Parathyroid adenoma (tissue), 2 donors: ENCODE measurements around the gene CAST.

ENCODE experiments used
- H2AFZ ChIP-seq: fragments of 300-600 bp; sonication (generic); one replicate; pipeline ENCODE4 v1.7.0; 2017; ENCODE audit warnings: antibody characterized with exemption, mild to moderate bottlenecking
- H3K27ac ChIP-seq: fragments of 300-600 bp; sonication (generic); one replicate; pipeline ENCODE4 v1.7.0; 2017
- H3K27me3 ChIP-seq: fragments of 300-600 bp; sonication (generic); one replicate; pipeline ENCODE4 v1.7.0; 2017; ENCODE audit warnings: low read length; ENCODE audit not compliant: control insufficient read depth, insufficient read depth
- H3K36me3 ChIP-seq: fragments of 300-600 bp; sonication (generic); one replicate; pipeline ENCODE4 v1.7.0; 2017; ENCODE audit warnings: low read length; ENCODE audit not compliant: control insufficient read depth, insufficient read depth
- H3K4me1 ChIP-seq: fragments of 300-600 bp; sonication (generic); one replicate; pipeline ENCODE4 v1.7.0; 2017; ENCODE audit warnings: control low read depth
- H3K4me2 ChIP-seq: fragments of 300-600 bp; sonication (generic); one replicate; pipeline ENCODE4 v1.7.0; 2017; ENCODE audit warnings: low read length
- H3K4me3 ChIP-seq: fragments of 300-600 bp; sonication (generic); one replicate; pipeline ENCODE4 v1.7.0; 2017; ENCODE audit warnings: low read depth, low read length
- H3K79me2 ChIP-seq: fragments of 300-600 bp; sonication (generic); one replicate; pipeline ENCODE4 v1.7.0; 2017; ENCODE audit warnings: control low read depth
- H3K9ac ChIP-seq: fragments of 300-600 bp; sonication (generic); one replicate; pipeline ENCODE4 v1.7.0; 2017; ENCODE audit warnings: mild to moderate bottlenecking
- H3K9me3 ChIP-seq: fragments of 300-600 bp; sonication (generic); one replicate; pipeline ENCODE4 v1.7.0; 2017; ENCODE audit warnings: low read length; ENCODE audit not compliant: control insufficient read depth
- TF ChIP-seq, protein P1 (sequence below): fragments of 300-600 bp; sonication (generic); IDR thresholded peaks from one replicate; pipeline ENCODE4 v1.7.0; 2017; ENCODE audit warnings: antibody characterized with exemption, mild to moderate bottlenecking
- donor health status: primary hyperparathyroidism.

Gene CAST

DNA sequence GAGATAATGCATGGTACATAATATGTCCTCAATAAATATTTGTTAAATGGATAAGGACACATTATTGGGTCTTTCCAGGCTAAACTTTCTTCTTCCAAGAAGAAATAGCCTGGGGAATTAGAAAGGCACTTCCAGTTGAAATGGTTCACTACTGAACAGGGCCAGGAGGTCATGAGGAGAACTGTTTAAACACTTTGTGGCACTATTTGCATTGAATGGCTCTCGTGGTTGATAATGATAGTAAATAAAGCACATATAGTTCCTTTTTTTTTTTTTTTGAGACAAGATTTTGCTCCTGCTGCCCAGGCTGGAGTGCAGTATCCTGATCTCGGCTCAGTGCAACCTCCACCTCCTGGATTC, 19.9 kb upstream of the CAST start:
- peaks cover 6% of the 10 kb centered on the region for H3K4me1 ChIP-seq
- no peak overlapping the region for H3K4me2 ChIP-seq
- no peak overlapping the region for H3K9ac ChIP-seq
- H3K79me2 ChIP-seq, result no peaks in the 10 kb centered on the region
- H3K27ac ChIP-seq, result no peak overlapping the region
- H2AFZ ChIP-seq, result no peak overlapping the region
- no peaks in the 10 kb centered on the region for H3K9me3 ChIP-seq
- H3K4me3 ChIP-seq, result no peak overlapping the region
- no peaks in the 10 kb centered on the region for H3K36me3 ChIP-seq
- H3K27me3 ChIP-seq, result no peaks in the 10 kb centered on the region
- TF ChIP-seq, protein P1, sequence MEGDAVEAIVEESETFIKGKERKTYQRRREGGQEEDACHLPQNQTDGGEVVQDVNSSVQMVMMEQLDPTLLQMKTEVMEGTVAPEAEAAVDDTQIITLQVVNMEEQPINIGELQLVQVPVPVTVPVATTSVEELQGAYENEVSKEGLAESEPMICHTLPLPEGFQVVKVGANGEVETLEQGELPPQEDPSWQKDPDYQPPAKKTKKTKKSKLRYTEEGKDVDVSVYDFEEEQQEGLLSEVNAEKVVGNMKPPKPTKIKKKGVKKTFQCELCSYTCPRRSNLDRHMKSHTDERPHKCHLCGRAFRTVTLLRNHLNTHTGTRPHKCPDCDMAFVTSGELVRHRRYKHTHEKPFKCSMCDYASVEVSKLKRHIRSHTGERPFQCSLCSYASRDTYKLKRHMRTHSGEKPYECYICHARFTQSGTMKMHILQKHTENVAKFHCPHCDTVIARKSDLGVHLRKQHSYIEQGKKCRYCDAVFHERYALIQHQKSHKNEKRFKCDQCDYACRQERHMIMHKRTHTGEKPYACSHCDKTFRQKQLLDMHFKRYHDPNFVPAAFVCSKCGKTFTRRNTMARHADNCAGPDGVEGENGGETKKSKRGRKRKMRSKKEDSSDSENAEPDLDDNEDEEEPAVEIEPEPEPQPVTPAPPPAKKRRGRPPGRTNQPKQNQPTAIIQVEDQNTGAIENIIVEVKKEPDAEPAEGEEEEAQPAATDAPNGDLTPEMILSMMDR, result no peak

DNA sequence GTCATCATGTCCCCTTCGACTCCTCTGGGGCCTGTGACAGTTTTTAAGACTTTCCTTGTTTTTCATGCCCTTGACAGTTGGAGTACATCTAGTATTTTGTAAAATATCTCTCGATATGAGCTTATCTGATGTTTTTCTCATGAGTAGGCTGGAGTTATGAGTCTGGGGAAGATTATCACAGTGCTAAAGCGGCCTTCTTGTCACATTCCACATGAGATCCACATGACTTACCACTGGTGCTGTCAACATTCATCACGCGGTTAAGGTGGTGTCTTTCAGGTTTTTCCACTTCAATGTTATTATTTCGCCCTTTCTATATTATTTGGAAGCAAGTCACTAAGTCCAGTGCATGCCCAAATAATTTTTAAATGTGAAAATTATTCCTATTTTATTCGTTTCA, 17.1 kb upstream of the CAST start:
- peaks cover 8% of the 10 kb centered on the region for H3K4me1 ChIP-seq
- H2AFZ ChIP-seq, result peak overlapping the region; percentile 68
- H3K27ac ChIP-seq, result peak overlapping the region; percentile 58
- H3K4me3 ChIP-seq, result no peak overlapping the region
- no peaks in the 10 kb centered on the region for H3K27me3 ChIP-seq
- no peak overlapping the region for H3K9ac ChIP-seq
- TF ChIP-seq, protein P1, result no peak
- H3K4me2 ChIP-seq, result peak overlapping the region; percentile 44
- no peaks in the 10 kb centered on the region for H3K36me3 ChIP-seq
- no peaks in the 10 kb centered on the region for H3K9me3 ChIP-seq
- H3K79me2 ChIP-seq, result no peaks in the 10 kb centered on the region

DNA sequence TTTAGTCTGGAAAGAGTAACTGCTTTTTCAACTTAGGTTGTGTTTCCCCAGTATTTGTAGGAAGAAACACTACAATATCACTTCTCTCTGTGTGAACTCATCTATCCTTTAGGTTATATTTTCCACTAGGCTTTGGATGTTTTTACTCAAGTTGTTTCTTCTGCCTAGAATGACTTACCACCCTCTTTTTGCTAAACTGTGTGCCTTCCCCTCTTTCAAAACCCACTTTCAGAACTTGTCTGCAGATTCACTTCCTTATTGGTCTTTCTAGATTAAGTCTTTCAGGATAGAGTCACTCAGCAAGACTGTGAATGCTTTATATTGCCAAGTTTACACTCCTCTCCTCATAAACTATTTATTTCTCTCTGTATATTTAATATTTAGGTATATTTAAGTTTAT, 14.2 kb upstream of the CAST start:
- Histone ChIP-seq H2AFZ (peak overlapping the region; percentile 27), H3K79me2 (no peaks in the 10 kb centered on the region), H3K27me3 (no peaks in the 10 kb centered on the region), H3K36me3 (no peaks in the 10 kb centered on the region), H3K9ac (no peak overlapping the region), H3K4me3 (no peak overlapping the region), H3K9me3 (no peaks in the 10 kb centered on the region), H3K27ac (no peak overlapping the region), H3K4me1 (peaks cover 15% of the 10 kb centered on the region), H3K4me2 (no peak overlapping the region)
- TF ChIP-seq, protein P1, result no peak

DNA sequence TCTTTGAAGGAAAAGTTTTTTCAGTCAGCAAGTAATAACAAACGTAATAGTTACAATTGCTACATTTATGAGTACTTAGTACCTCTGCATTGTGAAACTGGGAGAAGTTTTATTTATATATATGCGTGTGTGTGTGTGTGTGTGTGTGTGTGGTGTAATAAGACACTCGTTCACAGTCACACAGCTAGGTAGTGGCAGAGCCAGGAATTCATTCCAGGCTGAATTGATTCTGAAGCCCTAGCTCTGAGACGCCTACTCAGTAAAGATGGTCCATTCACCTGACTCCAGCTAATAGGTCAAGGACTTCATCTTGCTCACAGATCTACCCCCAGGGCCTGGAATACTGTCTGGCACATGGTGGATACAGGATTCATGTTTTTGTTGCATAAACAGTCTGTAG, 13.6 kb upstream of the CAST start:
- Histone ChIP-seq H3K79me2 (no peaks in the 10 kb centered on the region), H3K27ac (no peak overlapping the region), H3K4me1 (peaks cover 15% of the 10 kb centered on the region), H3K9me3 (no peaks in the 10 kb centered on the region), H3K4me2 (no peak overlapping the region), H3K4me3 (no peak overlapping the region), H3K27me3 (no peaks in the 10 kb centered on the region), H3K36me3 (no peaks in the 10 kb centered on the region), H3K9ac (no peak overlapping the region), H2AFZ (peak overlapping the region; percentile 27)
- TF ChIP-seq, protein P1, result no peak

DNA sequence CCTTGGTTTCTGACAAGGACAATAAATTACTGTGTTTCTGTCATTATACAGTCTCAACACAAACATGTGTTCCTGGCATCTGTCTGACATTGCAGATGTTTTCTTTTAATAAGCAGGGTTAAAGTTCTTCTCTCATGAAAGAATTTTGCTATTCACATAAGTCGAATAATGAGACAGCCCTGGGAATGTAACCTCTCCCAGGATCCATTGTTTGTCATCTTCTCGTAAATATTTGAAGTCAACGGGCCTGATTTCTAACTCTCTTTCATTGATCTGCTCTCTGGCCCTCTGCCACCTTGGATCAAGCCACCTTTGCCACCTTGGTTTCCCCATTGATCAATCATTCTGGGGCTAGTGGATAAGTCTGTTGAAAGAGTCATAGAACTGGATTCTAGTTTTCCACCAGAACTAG, 12.9 kb upstream of the CAST start:
- H3K27me3 ChIP-seq, result no peaks in the 10 kb centered on the region
- H3K4me2 ChIP-seq, result no peak overlapping the region
- H3K4me3 ChIP-seq, result no peak overlapping the region
- no peaks in the 10 kb centered on the region for H3K9me3 ChIP-seq
- no peaks in the 10 kb centered on the region for H3K36me3 ChIP-seq
- no peak overlapping the region for H3K9ac ChIP-seq
- peak overlapping the region; percentile 27 for H2AFZ ChIP-seq
- no peaks in the 10 kb centered on the region for H3K79me2 ChIP-seq
- TF ChIP-seq, protein P1, result no peak
- peaks cover 15% of the 10 kb centered on the region for H3K4me1 ChIP-seq
- no peak overlapping the region for H3K27ac ChIP-seq
